GM18505 (cell line): ENCODE results near the gene RTN4RL2.

ENCODE experiments used
- ATAC-seq: cut with Tn5 transposase; IDR thresholded peaks from one replicate; pipeline ENCODE4 v1.9.1; 2021; ENCODE audit not compliant: unreplicated experiment
- POLR2A ChIP-seq: IDR thresholded peaks from 4 replicates; pipeline ENCODE4 v1.6.1; 2011; ENCODE audit warnings: borderline replicate concordance; ENCODE audit not compliant: insufficient read depth, insufficient read length; ENCODE audit errors: extremely low read depth

The RTN4RL2 gene

GRCh38 chr11:57485217-57485990 lies 25.1 kb downstream of the RTN4RL2 start:
- no peak for TF ChIP-seq POLR2A
- ATAC-seq, result no peak

GRCh38 chr11:57487021-57487778 lies 26.9 kb downstream of the RTN4RL2 start:
- ATAC-seq, result no peak
- no peak for TF ChIP-seq POLR2A

- no peak for ATAC-seq
- TF ChIP-seq POLR2A, result no peak
These were observed 27.8 kb downstream of the RTN4RL2 start for GRCh38 chr11:57487920-57488659.

- ATAC-seq, result no peak
- TF ChIP-seq POLR2A, result no peak
These were observed 30.3 kb downstream of the RTN4RL2 start for GRCh38 chr11:57490456-57491248.

GRCh38 chr11:57491371-57492061 lies 31.2 kb downstream of the RTN4RL2 start:
- no peak for ATAC-seq
- TF ChIP-seq POLR2A, result no peak

GRCh38 chr11:57493507-57494503 lies 33.5 kb downstream of the RTN4RL2 start:
- peak; percentile 80 for ATAC-seq
- TF ChIP-seq POLR2A, result no peak

GRCh38 chr11:57496109-57496820 lies 35.9 kb downstream of the RTN4RL2 start:
- TF ChIP-seq POLR2A, result no peak
- no peak for ATAC-seq

- no peak for ATAC-seq
- TF ChIP-seq POLR2A, result no peak
These were observed 37.2 kb downstream of the RTN4RL2 start for GRCh38 chr11:57497303-57498247.

- no peak for ATAC-seq
- no peak for TF ChIP-seq POLR2A
These were observed 38.2 kb downstream of the RTN4RL2 start for GRCh38 chr11:57498540-57498939.
